H1 (cell line): ENCODE measurements around the gene KRTAP4-12. TPM values are rescaled to one million over a fixed set of nuclear protein-coding genes. Genes with fewer than 3 reads are reported as not detected.

Experiments
- BCL11A ChIP-seq, 2 experiments: IDR thresholded peaks; one replicate each; pipeline ENCODE4 v1.6.1; 2011; ENCODE audit warnings: low read depth in 2 of 2, low read length in 2 of 2, mild to moderate bottlenecking in 2 of 2
- CBX8 ChIP-seq: fragments of 300-800, 300-1000 bp; sonication (generic); IDR thresholded peaks from 2 replicates; pipeline ENCODE4 v1.7.1; 2016; ENCODE audit warnings: low read depth, low read length, borderline replicate concordance
- EGR1 ChIP-seq: IDR thresholded peaks from 2 replicates; pipeline ENCODE4 v1.6.1; 2011; ENCODE audit warnings: low read depth, low read length, borderline replicate concordance
- FOSL1 ChIP-seq: IDR thresholded peaks from 2 replicates; pipeline ENCODE4 v1.6.1; 2011; ENCODE audit warnings: mild to moderate bottlenecking, low read depth, low read length, moderate library complexity; ENCODE audit not compliant: insufficient read depth
- HDAC2 ChIP-seq, 2 experiments: fragments of 300-600 bp in 1 of 2; sonication (generic) in 1 of 2; IDR thresholded peaks; 2 replicates each; pipeline ENCODE4 v1.6.1; 2011 to 2012; ENCODE audit warnings: low read depth in 2 of 2, low read length in 2 of 2, mild to moderate bottlenecking in 2 of 2, moderate library complexity in 2 of 2, borderline replicate concordance in 1 of 2, inconsistent platforms in 1 of 2
- HDAC6 ChIP-seq: IDR thresholded peaks from one replicate; pipeline ENCODE4 v1.7.1; 2012; ENCODE audit warnings: low read depth, mild to moderate bottlenecking, inconsistent platforms, low read length, moderate library complexity
- KDM4A ChIP-seq: IDR thresholded peaks from one replicate; pipeline ENCODE4 v1.7.1; 2012; ENCODE audit warnings: low read depth, mild to moderate bottlenecking, moderate library complexity, low read length, inconsistent platforms; ENCODE audit not compliant: severe bottlenecking
- POU5F1 ChIP-seq: IDR thresholded peaks from 2 replicates; pipeline ENCODE4 v1.6.1; 2011; ENCODE audit warnings: low read depth, mild to moderate bottlenecking, low read length, moderate library complexity
- polyA plus RNA-seq, 7 experiments: library from polyadenylated mRNA; depleted of rRNA in 3 of 7; stranded (reverse) in 5 of 7; unstranded in 2 of 7; fragments of >200 nt in 5 of 7; fragments of 200-250 nt in 2 of 7; gene quantifications; 1 replicate in 5 of 7; 2 replicates in 1 of 7; 4 replicates in 1 of 7; pipeline versions ENCODE4 v1.2.1 to v1.2.3, GENCODE V29; 2011 to 2013; ENCODE audit warnings: missing spikeins in 2 of 7, mixed read lengths in 2 of 7
- total RNA-seq: library from RNA; stranded (reverse); fragmentation: NEBNext Ultra II Directional; extraction: Animal tissue kit (Norgen Biotek cat#: 25700); gene quantifications from 2 replicates; pipeline ENCODE4 v1.2.1, GENCODE V29; 2021
- TF ChIP-seq, protein P1 (sequence below): fragments of 300-600 bp; sonication (generic); IDR thresholded peaks from 2 replicates; pipeline ENCODE4 v1.7.1; 2012; ENCODE audit warnings: low read length, moderate library complexity, mild to moderate bottlenecking, inconsistent platforms; ENCODE audit not compliant: insufficient replicate concordance
- TF ChIP-seq, protein P2 (sequence below): IDR thresholded peaks from 2 replicates; pipeline ENCODE4 v1.6.1; 2012; ENCODE audit warnings: low read length, inconsistent platforms

The KRTAP4-12 gene
- total and polyA plus RNA-seq, 2 of the 8 experiments (the other 6 are each of a cell fraction or from before 2014, with no cell fraction given): not detected

DNA sequence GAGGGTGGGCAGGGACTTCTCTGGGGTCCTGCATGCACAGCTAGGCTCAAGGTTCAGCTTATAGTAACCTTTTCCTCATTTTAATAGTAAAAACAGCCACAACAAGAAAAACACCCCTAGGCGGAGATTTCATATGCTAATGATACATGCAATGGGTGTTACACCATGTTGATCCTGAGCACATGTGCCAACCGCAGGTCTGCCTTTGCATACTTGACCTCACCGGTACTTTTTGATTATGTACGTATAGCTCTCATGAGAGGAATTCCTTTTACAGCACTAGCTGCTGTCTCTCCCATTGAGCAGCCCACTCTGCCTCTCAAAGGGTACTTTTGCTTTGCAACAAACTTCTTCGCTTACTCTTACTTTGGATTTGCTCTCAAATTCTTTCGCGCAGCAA, 27.9 kb downstream of the KRTAP4-12 start (continued):
- TF ChIP-seq, protein P1, sequence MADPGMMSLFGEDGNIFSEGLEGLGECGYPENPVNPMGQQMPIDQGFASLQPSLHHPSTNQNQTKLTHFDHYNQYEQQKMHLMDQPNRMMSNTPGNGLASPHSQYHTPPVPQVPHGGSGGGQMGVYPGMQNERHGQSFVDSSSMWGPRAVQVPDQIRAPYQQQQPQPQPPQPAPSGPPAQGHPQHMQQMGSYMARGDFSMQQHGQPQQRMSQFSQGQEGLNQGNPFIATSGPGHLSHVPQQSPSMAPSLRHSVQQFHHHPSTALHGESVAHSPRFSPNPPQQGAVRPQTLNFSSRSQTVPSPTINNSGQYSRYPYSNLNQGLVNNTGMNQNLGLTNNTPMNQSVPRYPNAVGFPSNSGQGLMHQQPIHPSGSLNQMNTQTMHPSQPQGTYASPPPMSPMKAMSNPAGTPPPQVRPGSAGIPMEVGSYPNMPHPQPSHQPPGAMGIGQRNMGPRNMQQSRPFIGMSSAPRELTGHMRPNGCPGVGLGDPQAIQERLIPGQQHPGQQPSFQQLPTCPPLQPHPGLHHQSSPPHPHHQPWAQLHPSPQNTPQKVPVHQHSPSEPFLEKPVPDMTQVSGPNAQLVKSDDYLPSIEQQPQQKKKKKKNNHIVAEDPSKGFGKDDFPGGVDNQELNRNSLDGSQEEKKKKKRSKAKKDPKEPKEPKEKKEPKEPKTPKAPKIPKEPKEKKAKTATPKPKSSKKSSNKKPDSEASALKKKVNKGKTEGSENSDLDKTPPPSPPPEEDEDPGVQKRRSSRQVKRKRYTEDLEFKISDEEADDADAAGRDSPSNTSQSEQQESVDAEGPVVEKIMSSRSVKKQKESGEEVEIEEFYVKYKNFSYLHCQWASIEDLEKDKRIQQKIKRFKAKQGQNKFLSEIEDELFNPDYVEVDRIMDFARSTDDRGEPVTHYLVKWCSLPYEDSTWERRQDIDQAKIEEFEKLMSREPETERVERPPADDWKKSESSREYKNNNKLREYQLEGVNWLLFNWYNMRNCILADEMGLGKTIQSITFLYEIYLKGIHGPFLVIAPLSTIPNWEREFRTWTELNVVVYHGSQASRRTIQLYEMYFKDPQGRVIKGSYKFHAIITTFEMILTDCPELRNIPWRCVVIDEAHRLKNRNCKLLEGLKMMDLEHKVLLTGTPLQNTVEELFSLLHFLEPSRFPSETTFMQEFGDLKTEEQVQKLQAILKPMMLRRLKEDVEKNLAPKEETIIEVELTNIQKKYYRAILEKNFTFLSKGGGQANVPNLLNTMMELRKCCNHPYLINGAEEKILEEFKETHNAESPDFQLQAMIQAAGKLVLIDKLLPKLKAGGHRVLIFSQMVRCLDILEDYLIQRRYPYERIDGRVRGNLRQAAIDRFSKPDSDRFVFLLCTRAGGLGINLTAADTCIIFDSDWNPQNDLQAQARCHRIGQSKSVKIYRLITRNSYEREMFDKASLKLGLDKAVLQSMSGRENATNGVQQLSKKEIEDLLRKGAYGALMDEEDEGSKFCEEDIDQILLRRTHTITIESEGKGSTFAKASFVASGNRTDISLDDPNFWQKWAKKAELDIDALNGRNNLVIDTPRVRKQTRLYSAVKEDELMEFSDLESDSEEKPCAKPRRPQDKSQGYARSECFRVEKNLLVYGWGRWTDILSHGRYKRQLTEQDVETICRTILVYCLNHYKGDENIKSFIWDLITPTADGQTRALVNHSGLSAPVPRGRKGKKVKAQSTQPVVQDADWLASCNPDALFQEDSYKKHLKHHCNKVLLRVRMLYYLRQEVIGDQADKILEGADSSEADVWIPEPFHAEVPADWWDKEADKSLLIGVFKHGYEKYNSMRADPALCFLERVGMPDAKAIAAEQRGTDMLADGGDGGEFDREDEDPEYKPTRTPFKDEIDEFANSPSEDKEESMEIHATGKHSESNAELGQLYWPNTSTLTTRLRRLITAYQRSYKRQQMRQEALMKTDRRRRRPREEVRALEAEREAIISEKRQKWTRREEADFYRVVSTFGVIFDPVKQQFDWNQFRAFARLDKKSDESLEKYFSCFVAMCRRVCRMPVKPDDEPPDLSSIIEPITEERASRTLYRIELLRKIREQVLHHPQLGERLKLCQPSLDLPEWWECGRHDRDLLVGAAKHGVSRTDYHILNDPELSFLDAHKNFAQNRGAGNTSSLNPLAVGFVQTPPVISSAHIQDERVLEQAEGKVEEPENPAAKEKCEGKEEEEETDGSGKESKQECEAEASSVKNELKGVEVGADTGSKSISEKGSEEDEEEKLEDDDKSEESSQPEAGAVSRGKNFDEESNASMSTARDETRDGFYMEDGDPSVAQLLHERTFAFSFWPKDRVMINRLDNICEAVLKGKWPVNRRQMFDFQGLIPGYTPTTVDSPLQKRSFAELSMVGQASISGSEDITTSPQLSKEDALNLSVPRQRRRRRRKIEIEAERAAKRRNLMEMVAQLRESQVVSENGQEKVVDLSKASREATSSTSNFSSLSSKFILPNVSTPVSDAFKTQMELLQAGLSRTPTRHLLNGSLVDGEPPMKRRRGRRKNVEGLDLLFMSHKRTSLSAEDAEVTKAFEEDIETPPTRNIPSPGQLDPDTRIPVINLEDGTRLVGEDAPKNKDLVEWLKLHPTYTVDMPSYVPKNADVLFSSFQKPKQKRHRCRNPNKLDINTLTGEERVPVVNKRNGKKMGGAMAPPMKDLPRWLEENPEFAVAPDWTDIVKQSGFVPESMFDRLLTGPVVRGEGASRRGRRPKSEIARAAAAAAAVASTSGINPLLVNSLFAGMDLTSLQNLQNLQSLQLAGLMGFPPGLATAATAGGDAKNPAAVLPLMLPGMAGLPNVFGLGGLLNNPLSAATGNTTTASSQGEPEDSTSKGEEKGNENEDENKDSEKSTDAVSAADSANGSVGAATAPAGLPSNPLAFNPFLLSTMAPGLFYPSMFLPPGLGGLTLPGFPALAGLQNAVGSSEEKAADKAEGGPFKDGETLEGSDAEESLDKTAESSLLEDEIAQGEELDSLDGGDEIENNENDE: no peak
- TF ChIP-seq FOSL1: no peak
- no peak for TF ChIP-seq HDAC6
- TF ChIP-seq CBX8: no peak
- TF ChIP-seq BCL11A (IDR thresholded peaks at IDR 0.05; ENCODE audit: low read depth in 2 of 2, low read length in 2 of 2): no peak
- no peak for TF ChIP-seq KDM4A
- no peak for TF ChIP-seq EGR1
- no peak for TF ChIP-seq HDAC2 (IDR thresholded peaks at IDR 0.05; ENCODE audit: borderline replicate concordance in 1 of 2, low read depth in 2 of 2, low read length in 2 of 2)
- TF ChIP-seq, protein P2, sequence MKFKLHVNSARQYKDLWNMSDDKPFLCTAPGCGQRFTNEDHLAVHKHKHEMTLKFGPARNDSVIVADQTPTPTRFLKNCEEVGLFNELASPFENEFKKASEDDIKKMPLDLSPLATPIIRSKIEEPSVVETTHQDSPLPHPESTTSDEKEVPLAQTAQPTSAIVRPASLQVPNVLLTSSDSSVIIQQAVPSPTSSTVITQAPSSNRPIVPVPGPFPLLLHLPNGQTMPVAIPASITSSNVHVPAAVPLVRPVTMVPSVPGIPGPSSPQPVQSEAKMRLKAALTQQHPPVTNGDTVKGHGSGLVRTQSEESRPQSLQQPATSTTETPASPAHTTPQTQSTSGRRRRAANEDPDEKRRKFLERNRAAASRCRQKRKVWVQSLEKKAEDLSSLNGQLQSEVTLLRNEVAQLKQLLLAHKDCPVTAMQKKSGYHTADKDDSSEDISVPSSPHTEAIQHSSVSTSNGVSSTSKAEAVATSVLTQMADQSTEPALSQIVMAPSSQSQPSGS: no peak
- no peak for TF ChIP-seq POU5F1
